HS-5 (cell line): Measurements from ENCODE around the gene ORC5.

Experiments used
- DNase-seq: peaks from one replicate; pipeline ENCODE4 v3.0.0-alpha.2; 2012; ENCODE audit warnings: low read depth

Gene ORC5

DNA sequence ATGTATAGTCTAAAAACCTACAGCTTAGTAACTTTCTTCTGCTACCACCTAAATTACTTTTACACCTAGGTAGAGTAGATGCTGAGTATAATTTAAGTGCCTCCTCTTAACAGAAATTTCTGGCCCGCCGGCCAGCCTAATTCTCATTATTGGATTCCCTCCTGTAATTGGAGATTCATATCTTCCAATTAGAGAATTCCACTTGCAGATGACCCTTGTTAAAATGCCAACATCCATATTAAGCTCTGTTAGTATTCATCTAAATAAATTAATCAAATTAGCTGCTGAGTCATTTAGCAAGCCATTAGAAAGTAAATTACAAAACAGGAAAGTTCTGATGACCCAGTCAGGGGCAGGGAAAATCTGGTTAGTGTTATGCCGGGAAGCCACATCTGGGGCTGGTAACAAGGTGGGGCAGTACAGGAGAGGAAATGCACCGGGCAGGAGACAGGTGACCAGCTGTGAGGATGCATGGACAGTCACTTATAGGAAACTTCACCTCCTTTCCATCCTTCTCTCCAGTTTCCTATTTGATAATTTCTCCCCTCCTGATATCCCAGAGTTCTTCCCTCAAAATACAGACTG, 82.8 kb downstream of the ORC5 start:
- DNase-seq, result no peak

DNA sequence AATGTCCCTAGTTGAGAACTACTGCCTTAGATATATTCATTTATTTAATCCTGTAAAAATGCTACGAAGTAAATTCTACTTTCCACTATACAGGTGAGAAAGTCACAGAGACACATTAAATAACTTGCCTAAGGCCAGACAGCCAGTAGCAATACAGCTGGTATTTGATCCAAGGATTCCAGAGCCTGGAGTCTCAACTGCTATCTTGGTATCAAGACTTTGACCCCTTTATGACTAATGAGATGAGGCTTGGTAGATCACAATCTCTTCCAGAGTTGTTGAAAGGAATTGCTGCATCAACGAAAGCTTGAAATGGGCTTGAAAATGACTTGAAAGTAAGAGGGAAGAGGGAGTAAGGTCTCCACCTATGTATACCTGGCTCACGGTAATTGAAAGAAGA, 83.3 kb downstream of the ORC5 start:
- DNase-seq, result no peak

DNA sequence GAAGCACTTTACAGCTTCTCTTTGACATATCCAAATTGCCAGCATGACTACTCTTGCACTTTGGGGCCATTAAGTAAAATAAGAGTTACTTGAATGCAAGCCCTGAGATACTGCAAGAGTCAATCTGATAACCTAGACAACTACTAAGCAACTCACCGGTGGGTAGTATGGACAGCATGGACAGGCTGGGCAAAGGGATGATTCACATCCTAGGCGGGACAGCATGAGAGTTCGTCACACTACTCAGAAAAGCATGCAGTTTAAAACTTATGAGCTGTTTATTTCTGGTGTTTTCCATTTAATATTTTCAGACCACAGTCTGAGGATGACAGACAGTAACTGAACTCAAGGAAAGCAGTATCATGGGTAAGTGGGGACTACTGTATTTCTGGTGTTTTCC, 84.0 kb downstream of the ORC5 start:
- no peak for DNase-seq

DNA sequence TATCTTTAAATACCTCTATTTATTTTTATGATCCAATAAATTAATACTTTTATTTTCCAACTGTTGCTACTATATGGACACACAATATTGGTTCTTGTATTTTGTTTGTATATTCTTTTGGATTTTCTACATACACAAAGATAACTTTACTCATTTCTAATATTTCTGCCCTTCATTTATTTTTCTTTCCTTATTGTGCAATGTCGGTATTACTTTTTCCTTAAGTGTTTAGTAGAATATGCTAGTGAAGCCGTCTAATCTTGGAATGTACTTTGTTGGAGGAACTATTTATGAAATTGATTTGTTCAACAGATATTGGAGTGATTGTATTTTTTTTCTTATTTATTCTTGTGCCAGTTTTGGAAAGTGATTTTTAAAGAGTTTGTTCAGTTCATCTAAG, 94.0 kb downstream of the ORC5 start:
- DNase-seq, result no peak

DNA sequence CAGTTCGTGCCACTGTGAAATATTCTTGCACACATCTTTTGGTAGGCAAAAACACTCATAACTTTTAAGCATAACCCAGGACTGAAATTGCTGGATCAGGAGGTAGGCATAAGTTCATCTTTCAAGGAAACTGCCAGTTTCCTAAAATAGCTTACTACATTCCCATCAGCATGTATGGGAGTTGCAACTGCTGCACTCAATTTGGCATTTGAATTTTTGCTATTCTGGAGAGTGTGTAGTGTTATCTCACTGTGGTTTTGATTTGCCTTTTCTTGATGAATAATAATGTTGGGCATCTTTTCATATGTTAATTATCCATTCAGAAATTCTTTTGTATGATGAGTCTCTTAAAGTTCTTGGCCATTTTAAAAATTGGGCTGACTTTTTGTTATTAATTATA, 95.2 kb downstream of the ORC5 start:
- DNase-seq, result no peak

DNA sequence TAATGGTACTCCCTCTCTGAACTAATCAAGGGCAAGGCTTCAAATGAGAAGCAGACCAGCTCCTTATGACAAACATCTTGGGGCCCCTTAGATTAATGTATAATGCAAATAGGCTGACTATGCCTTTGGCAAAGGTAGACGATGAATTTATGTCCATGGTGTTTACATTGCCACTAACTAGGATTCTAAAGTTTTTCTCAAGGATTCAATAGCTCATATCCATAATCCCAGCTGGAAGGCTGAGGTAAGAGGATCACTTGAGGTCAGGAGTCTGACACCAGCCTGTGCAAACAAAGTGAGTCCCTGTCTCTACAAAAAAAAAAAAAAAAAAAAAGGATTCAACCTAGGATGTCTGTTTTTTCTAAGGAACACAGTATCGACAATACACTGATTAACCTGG, 96.5 kb downstream of the ORC5 start:
- DNase-seq, result no peak

DNA sequence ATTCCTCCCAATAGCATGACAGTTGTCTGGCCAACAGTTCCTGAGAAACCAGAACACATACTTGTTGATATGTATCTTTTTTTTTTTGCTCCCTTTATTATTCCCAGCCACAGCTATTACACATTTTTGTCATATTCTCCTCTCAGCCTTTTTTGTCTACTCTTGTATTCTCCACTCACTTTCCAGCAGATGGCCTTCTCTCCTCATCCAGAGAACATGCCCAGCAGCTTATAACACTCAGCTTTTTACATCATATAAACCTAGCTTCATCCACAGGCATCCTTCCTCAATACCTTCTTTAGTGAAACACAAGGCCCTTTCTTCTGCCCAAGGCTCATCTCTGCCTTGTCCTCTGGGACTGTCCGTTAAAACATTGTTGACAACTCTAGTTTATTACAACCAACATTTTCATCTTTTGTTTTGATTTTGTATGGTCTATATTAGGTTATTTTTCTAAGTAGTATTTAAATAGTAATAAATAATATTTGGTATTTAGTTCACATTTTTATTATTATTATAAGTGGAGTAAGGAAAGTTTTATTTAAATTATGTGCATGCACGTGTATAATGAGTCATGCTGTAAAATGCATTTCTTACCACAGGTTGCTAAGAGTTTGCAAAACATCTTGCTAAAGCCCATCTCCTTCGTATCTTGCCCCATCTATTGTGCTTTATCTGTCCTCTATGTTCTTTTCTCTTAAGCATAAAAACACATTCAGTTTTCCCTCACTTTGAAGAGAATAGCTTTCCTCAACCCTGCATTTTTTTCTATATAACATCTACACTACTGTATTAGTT, 101.5 kb downstream of the ORC5 start:
- DNase-seq, result no peak

DNA sequence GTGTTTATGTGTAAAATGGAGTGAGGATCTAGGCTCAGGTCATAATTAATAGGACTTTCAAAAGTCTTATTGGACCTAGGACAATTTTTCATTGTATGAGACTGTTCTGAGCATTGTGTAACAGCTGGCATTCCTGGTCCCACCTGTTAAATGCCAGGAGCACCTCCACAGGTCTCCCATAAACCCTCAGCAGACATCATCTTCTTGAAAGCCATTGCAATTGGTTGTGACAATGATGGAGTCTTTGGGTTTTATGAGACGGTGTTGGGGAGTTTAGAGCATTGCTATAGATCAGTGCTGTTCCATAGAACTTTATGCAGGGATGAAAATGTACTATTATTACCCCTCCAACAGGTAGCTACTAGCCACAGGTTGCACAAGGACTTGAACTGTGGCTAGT, 108.9 kb downstream of the ORC5 start:
- no peak for DNase-seq

DNA sequence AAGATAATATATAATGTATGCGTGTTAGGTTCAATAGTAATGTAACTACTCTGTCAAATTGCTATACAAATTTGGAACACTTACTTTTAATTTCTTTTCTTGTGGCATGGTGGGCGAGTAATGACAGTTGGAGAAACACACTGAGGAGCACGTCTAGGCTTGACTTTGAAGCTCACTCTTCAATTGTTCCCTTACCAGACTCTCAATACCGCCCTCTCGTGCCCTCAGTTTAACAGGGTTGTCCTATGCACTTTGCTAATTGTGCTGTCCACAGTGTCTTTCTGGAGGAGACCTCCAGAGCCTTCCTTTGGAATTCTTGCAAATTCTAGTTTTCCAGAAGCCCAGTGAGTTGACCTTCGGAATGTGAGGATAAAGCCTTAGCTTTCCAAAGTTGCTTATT, 111.1 kb downstream of the ORC5 start:
- no peak for DNase-seq

DNA sequence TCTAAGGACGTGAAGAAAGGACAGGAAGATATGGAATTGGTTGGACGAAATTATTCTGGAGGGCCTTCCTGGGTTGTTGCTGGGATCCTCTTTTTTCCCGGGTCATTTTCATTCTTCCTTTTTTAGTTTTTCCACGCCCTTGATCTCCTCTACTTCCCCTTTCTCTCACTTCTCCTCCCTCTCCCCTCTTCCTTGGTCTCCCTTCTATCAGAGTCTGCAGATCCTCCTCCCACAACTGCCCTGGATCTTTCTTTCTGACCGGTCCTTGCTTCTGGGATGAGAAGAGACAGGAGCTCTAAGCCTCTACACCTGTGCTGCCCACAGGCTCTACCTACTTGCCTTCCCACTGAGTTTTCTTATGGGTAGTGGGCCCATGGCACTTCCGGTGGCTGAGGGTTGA, 114.7 kb downstream of the ORC5 start:
- DNase-seq, result no peak

DNA sequence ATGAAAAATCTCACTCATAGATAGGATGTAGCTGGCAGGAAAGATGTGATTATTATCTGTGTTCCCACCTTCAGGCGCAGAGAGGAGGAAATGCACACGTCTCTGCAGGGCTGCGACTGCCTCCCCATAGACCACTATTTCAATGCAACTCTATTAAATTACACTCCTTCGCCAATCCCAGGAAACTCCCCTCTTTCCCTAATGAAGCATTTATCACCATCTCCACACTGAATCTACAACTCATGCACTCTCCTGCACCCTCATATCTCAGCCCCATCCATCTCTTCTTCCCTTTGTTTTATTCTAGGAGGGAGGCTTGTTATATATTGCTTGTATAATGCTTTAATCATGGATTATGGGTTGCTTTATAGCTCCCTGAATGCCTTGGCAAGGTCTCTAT, 116.6 kb downstream of the ORC5 start:
- no peak for DNase-seq

DNA sequence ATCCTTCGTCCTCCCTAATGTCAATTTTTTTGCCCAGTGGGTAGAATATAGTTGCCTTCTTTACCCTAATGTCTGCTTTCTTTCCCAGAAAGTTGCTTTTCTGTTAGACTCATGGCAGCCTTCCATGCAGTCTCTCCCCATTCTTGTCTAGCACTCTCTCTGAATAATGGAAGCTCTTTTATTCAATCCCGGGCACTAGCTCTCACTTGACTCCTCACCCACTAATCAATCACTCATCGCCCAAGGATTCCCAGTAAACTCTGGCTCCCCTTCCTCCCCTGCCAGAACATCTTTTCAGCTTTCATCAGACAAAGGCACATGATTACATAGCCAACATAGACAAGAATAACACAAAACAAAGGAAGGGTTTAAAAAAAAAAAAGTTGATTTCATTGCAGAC, 118.2 kb downstream of the ORC5 start:
- no peak for DNase-seq

DNA sequence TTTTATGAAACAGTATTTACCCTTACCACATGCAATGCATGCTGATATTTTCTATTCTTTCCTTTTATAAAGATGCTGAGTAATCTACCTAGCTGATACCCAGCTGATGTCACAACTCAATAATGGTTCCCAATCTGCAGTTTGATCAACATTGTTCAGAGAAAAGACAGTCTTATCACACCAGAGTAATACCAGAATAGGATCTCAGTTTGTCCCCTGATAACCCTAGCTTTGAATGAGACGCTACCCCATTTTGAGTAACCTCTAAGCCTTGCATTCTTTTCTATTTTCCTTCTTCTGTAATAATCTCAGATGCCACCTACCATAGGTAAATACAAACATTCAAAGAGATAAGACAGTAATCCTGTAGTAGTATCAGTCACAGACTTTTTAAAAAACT, 118.8 kb downstream of the ORC5 start:
- no peak for DNase-seq
